NCI-H82 treated with DMSO at 0.1 percent for 48 hours (cell line): ENCODE measurements around the gene CLPSL2.
"Not testable (repeated sequence)": the region's sequence is repeated elsewhere in the genome, so short reads cannot be mapped to it uniquely, and the experiment has no call there.

Experiments
- DNase-seq: peaks from one replicate; lab custom pipeline; 2025; ENCODE audit not compliant: unreplicated experiment; lab: John Stamatoyannopoulos, UW

CLPSL2 gene

GRCh38 chr6:35776364-35777215 lies at the start of gene CLPSL2:
CLPSL2 (plus strand) TSS chr6:35776598; CDS start chr6:35776619, 21 bp downstream.
- no peak for DNase-seq

GRCh38 chr6:35727231-35727934 lies 49.0 kb upstream of the CLPSL2 start:
- peak; percentile 29 for DNase-seq

GRCh38 chr6:35727935-35728682 lies 48.3 kb upstream of the CLPSL2 start:
- peak; percentile 20 for DNase-seq

GRCh38 chr6:35728683-35729678 lies 47.4 kb upstream of the CLPSL2 start:
- DNase-seq = no peak

GRCh38 chr6:35729722-35730121 lies 46.7 kb upstream of the CLPSL2 start:
- DNase-seq = no peak

GRCh38 chr6:35730745-35731413 lies 45.5 kb upstream of the CLPSL2 start:
- no peak for DNase-seq

- DNase-seq = peak; percentile 66
Measured at GRCh38 chr6:35731414-35731735, 45.0 kb upstream of the CLPSL2 start.

GRCh38 chr6:35731736-35732532 lies 44.5 kb upstream of the CLPSL2 start:
- DNase-seq = peak; percentile 66

GRCh38 chr6:35733633-35734032 lies 42.8 kb upstream of the CLPSL2 start:
- no peak for DNase-seq

GRCh38 chr6:35734319-35734718 lies 42.1 kb upstream of the CLPSL2 start:
- not testable (repeated sequence) for DNase-seq

- no peak for DNase-seq
Measured at GRCh38 chr6:35735452-35735851, 40.9 kb upstream of the CLPSL2 start.

- DNase-seq = peak; percentile 12
Measured at GRCh38 chr6:35736253-35736894, 40.0 kb upstream of the CLPSL2 start.

- no peak for DNase-seq
Measured at GRCh38 chr6:35736982-35737412, 39.4 kb upstream of the CLPSL2 start, which contains the start of gene ARMC12. ARMC12 (plus strand) TSS chr6:35737032; CDS start chr6:35737109, 77 bp downstream.

GRCh38 chr6:35737413-35738211 lies 38.8 kb upstream of the CLPSL2 start:
- peak; percentile 76 for DNase-seq

GRCh38 chr6:35739645-35740524 lies 36.5 kb upstream of the CLPSL2 start:
- DNase-seq = no peak

GRCh38 chr6:35742842-35743241 lies 33.6 kb upstream of the CLPSL2 start:
- no peak for DNase-seq

GRCh38 chr6:35745509-35745908 lies 30.9 kb upstream of the CLPSL2 start:
- DNase-seq = no peak
